SK-N-DZ (cell line): ENCODE data around the gene JUNB.
A peak's percentile ranks its signal among the peaks of the same experiment; 100 is the strongest.

Source experiments
- DNase-seq: peaks from one replicate; pipeline ENCODE4 v3.0.0-alpha.2; 2015; ENCODE audit warnings: low spot score

The JUNB gene

GRCh38 chr19:12774588-12775555 lies 16.4 kb upstream of the JUNB start, which contains the start of gene HOOK2:
Gene HOOK2, minus strand, starts transcription at chr19:12775552. Its CDS starts 103 bp downstream, at chr19:12775449.
- DNase-seq, result no peak

- peak; percentile 77 for DNase-seq
Measured at GRCh38 chr19:12777217-12778016, 13.9 kb upstream of the JUNB start.

GRCh38 chr19:12778017-12778904 lies 13.0 kb upstream of the JUNB start:
- peak; percentile 78 for DNase-seq

- no peak for DNase-seq
Measured at GRCh38 chr19:12778905-12779161, 12.5 kb upstream of the JUNB start.

GRCh38 chr19:12779162-12779993 lies 11.9 kb upstream of the JUNB start:
- DNase-seq, result no peak

- DNase-seq, result no peak
Measured at GRCh38 chr19:12782174-12782423, 9.2 kb upstream of the JUNB start.

- DNase-seq, result peak; percentile 86
Measured at GRCh38 chr19:12782424-12783290, 8.6 kb upstream of the JUNB start.

- no peak for DNase-seq
Measured at GRCh38 chr19:12783291-12783848, 7.9 kb upstream of the JUNB start.

GRCh38 chr19:12783849-12784393 lies 7.4 kb upstream of the JUNB start:
- DNase-seq, result no peak

GRCh38 chr19:12784394-12784870 lies 6.9 kb upstream of the JUNB start:
- DNase-seq, result no peak

- DNase-seq, result no peak
Measured at GRCh38 chr19:12784871-12785430, 6.3 kb upstream of the JUNB start.

GRCh38 chr19:12785431-12786031 lies 5.8 kb upstream of the JUNB start:
- no peak for DNase-seq

- DNase-seq, result no peak
Measured at GRCh38 chr19:12786141-12786870, 5.0 kb upstream of the JUNB start.

- no peak for DNase-seq
Measured at GRCh38 chr19:12786952-12787351, 4.3 kb upstream of the JUNB start.

GRCh38 chr19:12787458-12787857 lies 3.8 kb upstream of the JUNB start:
- no peak for DNase-seq

GRCh38 chr19:12788042-12788681 lies 3.1 kb upstream of the JUNB start:
- DNase-seq, result no peak

- DNase-seq, result no peak
Measured at GRCh38 chr19:12788682-12789097, 2.6 kb upstream of the JUNB start.
